ENCODE measurements around the gene LRRC53. TPM values are rescaled to one million over a fixed set of nuclear protein-coding genes. Genes with fewer than 3 reads are reported as not detected.

Gene LRRC53
- polyA plus RNA-seq, 1 of the 3 experiments (the other 2 are of a cell fraction) = not detected

- TF ChIP-seq CTCF (IDR thresholded peaks at IDR 0.05) = no peak
- TF ChIP-seq SIN3A (IDR thresholded peaks at IDR 0.05; ENCODE audit: borderline replicate concordance, low read depth, low read length) = no peak
- no peak for TF ChIP-seq FOXM1 (IDR thresholded peaks at IDR 0.05; ENCODE audit: low read depth)
- no peak for TF ChIP-seq JUND (IDR thresholded peaks at IDR 0.05)
- TF ChIP-seq ELF1 (IDR thresholded peaks at IDR 0.05) = no peak
- TF ChIP-seq RFX5 (IDR thresholded peaks at IDR 0.05; ENCODE audit: low read length) = no peak
These were observed 86.0 kb downstream of the LRRC53 start (continued) for GRCh38 chr1:74426208-74426937.

- ChIA-PET CTCF (no interaction called here), POLR2A (no interaction called here)
- Histone ChIP-seq H3K27ac (ENCODE audit: low read depth in 2 of 2, low read length in 1 of 2) (no peak overlapping the region), H3K4me2 (0 out of 2 replicates have a peak overlapping the region, but pooled peaks have one; percentile 0), H3K36me3 (replicated peaks in 1 of 2; ENCODE audit: control insufficient read depth in 1 of 2, insufficient read depth in 2 of 2, low read length in 1 of 2) (no peaks in the 10 kb centered on the region), H3K79me2 (ENCODE audit: insufficient read depth) (no peaks in the 10 kb centered on the region), H3K27me3 (ENCODE audit: insufficient read depth) (no peaks in the 10 kb centered on the region), H3K4me1 (ENCODE audit: control insufficient read depth in 1 of 2, insufficient read depth in 2 of 2, low read depth in 1 of 2, low read length in 1 of 2) (peaks cover 0 to 6% of the 10 kb centered on the region in 2 experiments; a peak in 2 of 4 replicates), H3K9ac (no peak overlapping the region), H3K9me3 (no peaks in the 10 kb centered on the region), H2AFZ (ENCODE audit: low read depth) (no peak overlapping the region), H3F3A (replicated peaks; ENCODE audit: insufficient read depth) (no peaks in the 10 kb centered on the region), H3K9me2 (no peaks in the 10 kb centered on the region), H3K4me3 (ENCODE audit: low read depth in 2 of 2, low read length in 1 of 2) (no peak overlapping the region), H4K20me1 (ENCODE audit: insufficient read depth) (no peaks in the 10 kb centered on the region)
- WGBS (ENCODE audit: low lambda C conversion rate) = 51% methylated on average over 6 of the region's 6 CpGs
- DNase-seq = no peak
- TF ChIP-seq IRF3 (IDR thresholded peaks at IDR 0.05; ENCODE audit: low read depth, low read length) (no peak), USF1 (IDR thresholded peaks at IDR 0.05; ENCODE audit: borderline replicate concordance, low read depth) (no peak), RCOR1 (IDR thresholded peaks at IDR 0.05; ENCODE audit: low read length) (no peak), EP300 (IDR thresholded peaks at IDR 0.05; ENCODE audit: borderline replicate concordance in 1 of 2, low read depth in 1 of 2, low read length in 1 of 2) (no peak), TAF1 (IDR thresholded peaks at IDR 0.05; ENCODE audit: borderline replicate concordance, low read depth, low read length) (no peak), NFIC (IDR thresholded peaks at IDR 0.05; ENCODE audit: borderline replicate concordance) (no peak), JUND (IDR thresholded peaks at IDR 0.05) (no peak), FOSL2 (IDR thresholded peaks at IDR 0.05; ENCODE audit: borderline replicate concordance, low read depth) (no peak), CTCF (IDR thresholded peaks at IDR 0.05) (no peak)
These were observed 86.7 kb downstream of the LRRC53 start for GRCh38 chr1:74425676-74426075.
